MM.1S (cell line): Measurements from ENCODE around the gene NADK.

ENCODE experiments used
- EZH2 ChIP-seq: fragments of 300-600 bp; sonication (generic); optimal IDR thresholded peaks from 2 replicates; pipeline ENCODE3; 2017; ENCODE audit warnings: low read depth, mild to moderate bottlenecking, antibody characterized with exemption, low read length, mixed read lengths
- TF ChIP-seq, protein P1 (sequence below): fragments of 300-600 bp; sonication (generic); IDR thresholded peaks from 2 replicates; pipeline ENCODE4 v1.5.1; 2016; ENCODE audit warnings: antibody characterized with exemption, low read length, mixed read lengths

DNA sequence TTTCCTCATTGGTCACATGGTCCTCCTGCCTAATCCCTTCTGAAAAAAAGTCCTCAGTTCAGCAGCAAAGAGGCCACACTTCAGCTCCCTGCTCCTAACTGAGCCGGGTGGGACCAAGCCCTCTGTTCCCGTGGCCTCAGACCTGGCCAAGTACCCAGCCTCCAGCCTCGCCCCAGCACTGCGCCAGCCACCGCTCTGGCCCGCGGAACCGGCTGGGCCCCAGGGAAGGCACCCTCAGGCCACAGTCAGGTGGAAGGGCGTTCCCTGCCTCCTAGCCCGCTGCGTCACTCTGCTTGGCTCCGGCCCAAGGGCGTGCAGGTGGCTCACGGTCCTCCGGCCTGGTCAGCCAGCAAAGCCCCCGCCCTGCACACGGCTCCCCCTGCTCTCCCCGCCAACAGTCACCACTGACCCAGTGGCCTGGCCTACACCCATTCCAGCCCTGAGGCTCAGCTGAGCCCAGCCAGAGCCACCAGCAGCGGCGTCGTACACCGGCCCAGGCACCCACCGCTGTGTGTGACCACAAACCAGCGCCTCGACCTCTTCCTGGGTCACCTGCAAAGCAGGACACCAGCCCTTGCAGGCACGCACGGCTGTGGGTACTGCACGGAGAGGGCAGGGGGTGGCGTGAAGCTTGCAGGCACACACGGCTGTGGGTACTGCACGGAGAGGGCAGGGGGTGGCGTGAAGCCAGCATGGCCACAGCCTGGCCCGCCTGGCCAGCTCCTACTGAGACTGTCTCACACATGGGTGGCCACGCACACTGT, 19.4 kb downstream of the NADK start:
- TF ChIP-seq, protein P1, sequence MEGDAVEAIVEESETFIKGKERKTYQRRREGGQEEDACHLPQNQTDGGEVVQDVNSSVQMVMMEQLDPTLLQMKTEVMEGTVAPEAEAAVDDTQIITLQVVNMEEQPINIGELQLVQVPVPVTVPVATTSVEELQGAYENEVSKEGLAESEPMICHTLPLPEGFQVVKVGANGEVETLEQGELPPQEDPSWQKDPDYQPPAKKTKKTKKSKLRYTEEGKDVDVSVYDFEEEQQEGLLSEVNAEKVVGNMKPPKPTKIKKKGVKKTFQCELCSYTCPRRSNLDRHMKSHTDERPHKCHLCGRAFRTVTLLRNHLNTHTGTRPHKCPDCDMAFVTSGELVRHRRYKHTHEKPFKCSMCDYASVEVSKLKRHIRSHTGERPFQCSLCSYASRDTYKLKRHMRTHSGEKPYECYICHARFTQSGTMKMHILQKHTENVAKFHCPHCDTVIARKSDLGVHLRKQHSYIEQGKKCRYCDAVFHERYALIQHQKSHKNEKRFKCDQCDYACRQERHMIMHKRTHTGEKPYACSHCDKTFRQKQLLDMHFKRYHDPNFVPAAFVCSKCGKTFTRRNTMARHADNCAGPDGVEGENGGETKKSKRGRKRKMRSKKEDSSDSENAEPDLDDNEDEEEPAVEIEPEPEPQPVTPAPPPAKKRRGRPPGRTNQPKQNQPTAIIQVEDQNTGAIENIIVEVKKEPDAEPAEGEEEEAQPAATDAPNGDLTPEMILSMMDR = no peak
- TF ChIP-seq EZH2 = no peak
